Right atrium auricular region (tissue), 2 donors: ENCODE results near the gene THRB. TPM values are rescaled to one million over a fixed set of nuclear protein-coding genes. Genes with fewer than 3 reads are reported as not detected.

Source experiments
- DNase-seq: peaks from one replicate; pipeline ENCODE4 v3.0.0-alpha.2; 2019; ENCODE audit warnings: low spot score
- H3K27ac ChIP-seq, 2 donors: fragments of 200-600 bp; sonication (generic); 1 replicate in 1 of 2; 2 replicates in 1 of 2; pipeline ENCODE4 v1.5.1; 2016 to 2019
- H3K27me3 ChIP-seq, 2 donors: fragments of 200-600 bp; sonication (generic); one replicate each; pipeline versions ENCODE4 v1.5.1 to v1.6.0; 2017 to 2019
- H3K36me3 ChIP-seq: fragments of 200-600 bp; sonication (generic); one replicate; pipeline ENCODE4 v1.5.1; 2016
- H3K4me1 ChIP-seq, 2 donors: fragments of 200-600 bp; sonication (generic); one replicate each; pipeline versions ENCODE4 v1.5.1 to v1.6.0; 2017 to 2019
- H3K4me3 ChIP-seq, 2 donors: fragments of 200-600 bp; sonication (generic); 1 replicate in 1 of 2; 2 replicates in 1 of 2; pipeline ENCODE4 v1.5.1; 2017 to 2019; ENCODE audit warnings: mild to moderate bottlenecking in 1 of 2, moderate library complexity in 1 of 2
- H3K9me3 ChIP-seq, 2 donors: fragments of 200-600 bp; sonication (generic); one replicate each; pipeline ENCODE4 v1.5.1; 2019
- CTCF ChIP-seq, 2 donors: fragments of 200-600 bp; sonication (generic); IDR thresholded peaks; one replicate each; pipeline ENCODE4 v1.5.1; 2019; ENCODE audit warnings: antibody characterized with exemption in 2 of 2
- total RNA-seq, 2 donors: library from RNA; depleted of rRNA; stranded (reverse); fragments of >200 nt; gene quantifications; one replicate each; pipeline ENCODE4 v1.1.0, GENCODE V29; 2016

THRB gene
- total RNA-seq, 2 donors from 2014 or later, result 4.2 to 7.0 TPM

DNA sequence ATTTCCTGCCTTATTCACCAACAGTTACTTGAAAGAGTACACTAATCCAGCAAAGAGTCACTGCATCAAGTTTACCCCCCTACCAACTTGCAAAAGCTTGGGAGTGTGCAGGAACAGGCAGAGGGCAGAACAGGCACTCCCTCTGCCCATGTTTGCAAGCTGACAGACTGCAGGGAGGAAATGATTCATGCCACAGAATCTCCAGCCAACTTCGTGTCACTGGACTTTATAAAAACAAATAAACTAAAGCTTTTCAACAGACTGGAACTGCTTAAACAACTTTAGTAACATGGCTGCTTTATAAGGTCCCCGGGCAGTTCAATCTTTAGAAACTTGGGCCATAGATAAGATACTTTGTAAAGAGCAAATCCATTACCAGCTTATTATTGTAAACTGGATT is 129.5 kb downstream of the THRB start:
- Histone ChIP-seq H3K27ac (peak overlapping the region in 1 of 2 donors; percentile 45), H3K4me1 (peaks cover 0 to 17% of the 10 kb centered on the region in 2 donors), H3K27me3 (no peaks in the 10 kb centered on the region), H3K36me3 (no peaks in the 10 kb centered on the region), H3K9me3 (no peaks in the 10 kb centered on the region), H3K4me3 (no peak overlapping the region)
- DNase-seq, result peak; percentile 64
- peak in 1 of 2 donors; percentile 57 for TF ChIP-seq CTCF (IDR thresholded peaks at IDR 0.05)

DNA sequence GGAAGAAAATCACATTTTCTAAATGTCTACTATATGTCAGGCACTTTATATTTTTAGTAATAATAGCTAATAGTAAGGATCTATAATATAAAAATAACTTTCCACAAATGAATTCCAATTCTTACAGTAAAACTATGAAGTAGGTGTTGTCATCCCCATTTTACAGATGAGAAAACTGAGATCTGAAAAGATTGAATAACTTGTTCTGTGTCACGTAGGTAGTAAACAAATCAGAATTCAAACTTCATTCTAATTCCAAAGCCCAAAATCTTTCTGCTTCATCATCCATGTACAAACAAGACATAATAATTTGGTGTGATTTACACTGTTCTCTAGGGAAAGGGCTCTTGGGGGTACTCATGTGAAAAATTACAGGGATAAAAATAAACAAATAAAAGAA is 130.3 kb downstream of the THRB start:
- TF ChIP-seq CTCF (IDR thresholded peaks at IDR 0.05), result no peak
- H3K27me3 ChIP-seq, result no peaks in the 10 kb centered on the region
- H3K9me3 ChIP-seq, result no peaks in the 10 kb centered on the region
- DNase-seq, result no peak
- H3K4me1 ChIP-seq, result peaks cover 0 to 17% of the 10 kb centered on the region in 2 donors
- no peak overlapping the region for H3K4me3 ChIP-seq
- no peak overlapping the region for H3K27ac ChIP-seq
- no peaks in the 10 kb centered on the region for H3K36me3 ChIP-seq

- Histone ChIP-seq H3K4me1 (peaks cover 0 to 17% of the 10 kb centered on the region in 2 donors), H3K27ac (no peak overlapping the region), H3K27me3 (no peaks in the 10 kb centered on the region), H3K36me3 (no peaks in the 10 kb centered on the region), H3K4me3 (no peak overlapping the region), H3K9me3 (no peaks in the 10 kb centered on the region)
- no peak for DNase-seq
- no peak for TF ChIP-seq CTCF (IDR thresholded peaks at IDR 0.05)
Measured at GRCh38 chr3:24363242-24363641, 131.4 kb downstream of the THRB start.

- H3K27ac ChIP-seq, result no peak overlapping the region
Measured at GRCh38 chr3:24361623-24362022, 133.0 kb downstream of the THRB start.

DNA sequence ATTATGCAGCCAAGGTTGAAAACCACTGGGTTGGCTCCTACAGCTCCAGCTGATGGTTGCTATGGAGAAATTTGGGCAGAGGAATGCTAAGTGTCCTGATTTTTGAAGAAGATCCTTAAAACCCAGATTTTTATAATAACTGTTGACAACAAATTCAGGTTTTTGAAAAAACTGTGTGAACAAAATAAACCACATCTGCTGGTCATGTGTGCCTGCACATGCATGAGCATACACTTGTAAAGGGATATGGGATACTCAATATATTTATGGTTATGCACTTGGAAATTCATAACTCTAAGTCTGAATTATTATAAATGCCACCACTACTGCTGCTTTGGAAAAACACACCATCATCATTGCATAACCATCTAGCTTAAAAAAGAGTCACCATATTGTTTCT is 133.7 kb downstream of the THRB start:
- Histone ChIP-seq H3K4me3 (no peak overlapping the region), H3K4me1 (peaks cover 0 to 14% of the 10 kb centered on the region in 2 donors), H3K9me3 (no peaks in the 10 kb centered on the region), H3K27me3 (no peaks in the 10 kb centered on the region), H3K27ac (no peak overlapping the region), H3K36me3 (no peaks in the 10 kb centered on the region)
- TF ChIP-seq CTCF (IDR thresholded peaks at IDR 0.05), result no peak
- no peak for DNase-seq

More at GRCh38 chr3:24361623-24362022, 133.0 kb downstream of the THRB start:
- H3K4me3 ChIP-seq, result no peak overlapping the region
- H3K9me3 ChIP-seq, result no peaks in the 10 kb centered on the region
- TF ChIP-seq CTCF (IDR thresholded peaks at IDR 0.05), result no peak
- no peak for DNase-seq
- no peaks in the 10 kb centered on the region for H3K36me3 ChIP-seq
- H3K27me3 ChIP-seq, result no peaks in the 10 kb centered on the region
- peaks cover 0 to 17% of the 10 kb centered on the region in 2 donors for H3K4me1 ChIP-seq
